ENCODE data around the gene ZWILCH.

Gene ZWILCH

DNA sequence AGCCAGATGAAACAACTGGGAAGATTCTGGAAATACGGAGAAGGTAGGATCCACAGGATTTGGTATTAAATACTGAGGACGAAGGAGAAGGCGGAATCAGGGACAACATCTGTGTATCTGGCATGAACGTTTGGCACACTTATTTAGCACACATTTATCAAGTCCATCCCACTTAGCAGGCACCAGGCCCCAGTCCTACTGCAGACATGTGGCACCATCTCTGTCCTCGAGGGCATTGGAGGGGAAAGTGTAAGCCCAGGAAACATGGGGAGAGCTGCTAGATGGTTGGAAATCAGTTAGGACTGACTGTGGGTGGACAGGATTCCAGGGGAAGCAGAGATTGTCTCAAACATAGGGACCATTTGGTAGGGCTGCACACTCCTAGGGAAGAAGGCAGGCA lies 89.7 kb downstream of the ZWILCH start:
- Histone ChIP-seq H3K27ac (ENCODE audit: low read depth, low read length, poor library complexity, severe bottlenecking) (no peak overlapping the region), H3K4me3 (ENCODE audit: low read depth, low read length, poor library complexity, severe bottlenecking) (no peak overlapping the region), H3K4me1 (ENCODE audit: insufficient read depth, low read length, severe bottlenecking) (no peaks in the 10 kb centered on the region), H4K20me1 (ENCODE audit: insufficient read depth, low read length) (no peaks in the 10 kb centered on the region), H3K36me3 (ENCODE audit: insufficient read depth, low read length) (no peaks in the 10 kb centered on the region), H2AFZ (ENCODE audit: low read length) (no peak overlapping the region), H3K9ac (ENCODE audit: low read length) (no peak overlapping the region), H3K79me2 (ENCODE audit: insufficient read depth, low read length) (no peaks in the 10 kb centered on the region), H3K27me3 (ENCODE audit: insufficient read depth, low read length) (peaks cover 6% of the 10 kb centered on the region; the same call in 1 of the 2 replicates), H3F3A (ENCODE audit: insufficient read depth, low read length) (no peaks in the 10 kb centered on the region), H3K4me2 (ENCODE audit: low read length) (no peak overlapping the region), H3K9me2 (ENCODE audit: low read depth, low read length) (no peaks in the 10 kb centered on the region), H3K9me3 (ENCODE audit: low read length) (no peaks in the 10 kb centered on the region)
- no peak for TF ChIP-seq EZH2 (IDR thresholded peaks at IDR 0.05; ENCODE audit: borderline replicate concordance, low read length)
- TF ChIP-seq, protein P1, sequence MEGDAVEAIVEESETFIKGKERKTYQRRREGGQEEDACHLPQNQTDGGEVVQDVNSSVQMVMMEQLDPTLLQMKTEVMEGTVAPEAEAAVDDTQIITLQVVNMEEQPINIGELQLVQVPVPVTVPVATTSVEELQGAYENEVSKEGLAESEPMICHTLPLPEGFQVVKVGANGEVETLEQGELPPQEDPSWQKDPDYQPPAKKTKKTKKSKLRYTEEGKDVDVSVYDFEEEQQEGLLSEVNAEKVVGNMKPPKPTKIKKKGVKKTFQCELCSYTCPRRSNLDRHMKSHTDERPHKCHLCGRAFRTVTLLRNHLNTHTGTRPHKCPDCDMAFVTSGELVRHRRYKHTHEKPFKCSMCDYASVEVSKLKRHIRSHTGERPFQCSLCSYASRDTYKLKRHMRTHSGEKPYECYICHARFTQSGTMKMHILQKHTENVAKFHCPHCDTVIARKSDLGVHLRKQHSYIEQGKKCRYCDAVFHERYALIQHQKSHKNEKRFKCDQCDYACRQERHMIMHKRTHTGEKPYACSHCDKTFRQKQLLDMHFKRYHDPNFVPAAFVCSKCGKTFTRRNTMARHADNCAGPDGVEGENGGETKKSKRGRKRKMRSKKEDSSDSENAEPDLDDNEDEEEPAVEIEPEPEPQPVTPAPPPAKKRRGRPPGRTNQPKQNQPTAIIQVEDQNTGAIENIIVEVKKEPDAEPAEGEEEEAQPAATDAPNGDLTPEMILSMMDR (IDR thresholded peaks at IDR 0.05; ENCODE audit: low read length): no peak

DNA sequence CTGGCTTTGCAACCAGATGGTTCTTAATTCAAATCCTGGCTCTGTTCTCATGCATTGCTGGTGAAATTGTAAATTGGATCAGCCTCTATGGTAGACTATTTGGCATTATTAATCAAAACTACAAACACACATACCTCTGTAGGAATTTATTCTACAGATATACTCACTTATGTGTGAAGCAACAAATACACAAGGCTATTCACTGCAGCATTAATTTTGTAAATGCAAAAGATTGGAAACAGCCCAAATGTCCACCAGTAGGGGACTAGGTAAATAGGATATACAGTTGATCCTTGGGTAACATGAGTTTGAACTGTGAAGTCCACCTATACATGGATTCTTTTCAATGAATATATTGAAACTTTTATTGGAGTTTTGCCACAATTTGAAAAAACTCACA lies 90.2 kb downstream of the ZWILCH start:
- Histone ChIP-seq H3K4me2 (ENCODE audit: low read length) (no peak overlapping the region), H3K36me3 (ENCODE audit: insufficient read depth, low read length) (no peaks in the 10 kb centered on the region), H2AFZ (ENCODE audit: low read length) (no peak overlapping the region), H3K79me2 (ENCODE audit: insufficient read depth, low read length) (no peaks in the 10 kb centered on the region), H4K20me1 (ENCODE audit: insufficient read depth, low read length) (no peaks in the 10 kb centered on the region), H3K27ac (ENCODE audit: low read depth, low read length, poor library complexity, severe bottlenecking) (no peak overlapping the region), H3K9me3 (ENCODE audit: low read length) (no peaks in the 10 kb centered on the region), H3K9ac (ENCODE audit: low read length) (no peak overlapping the region), H3K9me2 (ENCODE audit: low read depth, low read length) (no peaks in the 10 kb centered on the region), H3F3A (ENCODE audit: insufficient read depth, low read length) (no peaks in the 10 kb centered on the region), H3K4me3 (ENCODE audit: low read depth, low read length, poor library complexity, severe bottlenecking) (no peak overlapping the region), H3K4me1 (ENCODE audit: insufficient read depth, low read length, severe bottlenecking) (no peaks in the 10 kb centered on the region), H3K27me3 (ENCODE audit: insufficient read depth, low read length) (peaks cover 6% of the 10 kb centered on the region; the same call in 1 of the 2 replicates)
- no peak for TF ChIP-seq EZH2 (IDR thresholded peaks at IDR 0.05; ENCODE audit: borderline replicate concordance, low read length)
- TF ChIP-seq, protein P1 (IDR thresholded peaks at IDR 0.05; ENCODE audit: low read length): no peak

GRCh38 chr15:66595931-66596545 lies 90.9 kb downstream of the ZWILCH start:
- Histone ChIP-seq H3K4me1 (ENCODE audit: insufficient read depth, low read length, severe bottlenecking) (no peaks in the 10 kb centered on the region), H3K4me3 (ENCODE audit: low read depth, low read length, poor library complexity, severe bottlenecking) (no peak overlapping the region), H3K9me2 (ENCODE audit: low read depth, low read length) (no peaks in the 10 kb centered on the region), H3K9me3 (ENCODE audit: low read length) (no peaks in the 10 kb centered on the region), H3K27ac (ENCODE audit: low read depth, low read length, poor library complexity, severe bottlenecking) (no peak overlapping the region), H3K79me2 (ENCODE audit: insufficient read depth, low read length) (no peaks in the 10 kb centered on the region), H3K36me3 (ENCODE audit: insufficient read depth, low read length) (no peaks in the 10 kb centered on the region), H3K4me2 (ENCODE audit: low read length) (no peak overlapping the region), H4K20me1 (ENCODE audit: insufficient read depth, low read length) (no peaks in the 10 kb centered on the region), H3F3A (ENCODE audit: insufficient read depth, low read length) (no peaks in the 10 kb centered on the region), H3K9ac (ENCODE audit: low read length) (no peak overlapping the region), H3K27me3 (ENCODE audit: insufficient read depth, low read length) (peaks cover 6% of the 10 kb centered on the region; the same call in 1 of the 2 replicates), H2AFZ (ENCODE audit: low read length) (no peak overlapping the region)
- TF ChIP-seq, protein P1 (IDR thresholded peaks at IDR 0.05; ENCODE audit: low read length): no peak
- no peak for TF ChIP-seq EZH2 (IDR thresholded peaks at IDR 0.05; ENCODE audit: borderline replicate concordance, low read length)

All from OCI-LY1 (cell line).